ENCODE results near the gene PLEKHB1. TPM values are rescaled to one million over a fixed set of nuclear protein-coding genes. Genes with fewer than 3 reads are reported as not detected.
A peak's percentile ranks its signal among the peaks of the same experiment; 100 is the strongest.

PLEKHB1 gene
- total RNA-seq: 1 to 10 TPM; 8.4 to 8.6 TPM

- CTCF ChIA-PET: interaction anchor here (3.7 to 5.0 kb wide), 2 partner anchors 15 to 21 kb away, joined by 20 to 26 read pairs; no protein-coding TSS in a partner anchor
- Mint-ChIP-seq H3K36me3 (ENCODE audit: low read depth) (no peaks in the 10 kb centered on the region), H3K4me1 (peaks cover 14% of the 10 kb centered on the region), H3K27ac (no peak within 1 kb of the TSS), H3K9me3 (no peaks in the 10 kb centered on the region), H3K27me3 (peaks cover 1% of the 10 kb centered on the region), H3K4me3 (peak within 1 kb of the TSS; percentile 64)
- POLR2A ChIA-PET: no interaction called here
- no peak for DNase-seq
These were observed at the start of gene PLEKHB1 for GRCh38 chr11:73645972-73646631. PLEKHB1 (plus strand) TSS chr11:73646581; CDS start chr11:73646609, 28 bp downstream.

- POLR2A ChIA-PET: interaction anchor here (0.9 to 2.6 kb wide), 6 partner anchors 9 to 246 kb away, joined by 3 to 5 read pairs (median 3); no protein-coding TSS in a partner anchor
- Mint-ChIP-seq H3K4me3 (peak overlapping the region; percentile 93), H3K36me3 (ENCODE audit: low read depth) (peaks cover 10% of the 10 kb centered on the region), H3K27ac (peak overlapping the region; percentile 86), H3K9me3 (no peaks in the 10 kb centered on the region), H3K27me3 (no peaks in the 10 kb centered on the region), H3K4me1 (peaks cover 28% of the 10 kb centered on the region)
- CTCF ChIA-PET: interaction anchor here (0.6 to 1.2 kb wide), 2 partner anchors 64 to 1513 kb away, joined by 3 to 5 read pairs; no protein-coding TSS in a partner anchor
- DNase-seq: peak; percentile 17
These were observed 48.9 kb upstream of the PLEKHB1 start for GRCh38 chr11:73597336-73597955.

GRCh38 chr11:73597956-73598718 lies 48.2 kb upstream of the PLEKHB1 start, which contains the start of gene FAM168A:
FAM168A (minus strand) TSS chr11:73598112; CDS start chr11:73468474, 129,638 bp downstream.
- DNase-seq: peak; percentile 96
- Mint-ChIP-seq H3K4me1 (peaks cover 28% of the 10 kb centered on the region), H3K27ac (peak within 1 kb of the TSS; percentile 86), H3K36me3 (ENCODE audit: low read depth) (peaks cover 10% of the 10 kb centered on the region), H3K4me3 (peak within 1 kb of the TSS; percentile 93), H3K9me3 (no peaks in the 10 kb centered on the region), H3K27me3 (no peaks in the 10 kb centered on the region)
- CTCF ChIA-PET: interaction anchor here (0.6 to 1.2 kb wide), 4 partner anchors 63 to 1513 kb away, joined by 3 to 5 read pairs (median 3); no protein-coding TSS in a partner anchor
- POLR2A ChIA-PET: interaction anchor here (0.6 to 2.6 kb wide), 10 partner anchors 10 to 895 kb away, joined by 3 to 5 read pairs (median 3); no protein-coding TSS in a partner anchor

GRCh38 chr11:73598719-73599379 lies 47.5 kb upstream of the PLEKHB1 start:
- no peak for DNase-seq
- H3K27me3 Mint-ChIP-seq: peaks cover 2% of the 10 kb centered on the region
- H3K4me1 Mint-ChIP-seq: peaks cover 28% of the 10 kb centered on the region
- ChIA-PET POLR2A (interaction anchor here (0.6 to 2.6 kb wide), 7 partner anchors 9 to 894 kb away, joined by 3 to 5 read pairs (median 4); no protein-coding TSS in a partner anchor), CTCF (interaction anchor here (0.6 to 1.2 kb wide), 4 partner anchors 27 to 247 kb away, joined by 3 to 5 read pairs (median 4); no protein-coding TSS in a partner anchor)
- H3K36me3 Mint-ChIP-seq (ENCODE audit: low read depth): peaks cover 10% of the 10 kb centered on the region
- H3K9me3 Mint-ChIP-seq: no peaks in the 10 kb centered on the region
- H3K4me3 Mint-ChIP-seq: peak overlapping the region; percentile 93
- H3K27ac Mint-ChIP-seq: peak overlapping the region; percentile 86

- Mint-ChIP-seq H3K4me1 (no peaks in the 10 kb centered on the region), H3K27me3 (peaks cover 9% of the 10 kb centered on the region), H3K9me3 (no peaks in the 10 kb centered on the region), H3K27ac (no peak overlapping the region), H3K4me3 (no peak overlapping the region), H3K36me3 (ENCODE audit: low read depth) (no peaks in the 10 kb centered on the region)
- no peak for DNase-seq
- POLR2A ChIA-PET: interaction anchor here (1.8 kb wide), 1 partner anchor 14 kb away, joined by 5 read pairs; no protein-coding TSS in a partner anchor
- CTCF ChIA-PET: interaction anchor here (0.6 to 1.9 kb wide), 2 partner anchors 13 to 26 kb away, joined by 3 to 6 read pairs; no protein-coding TSS in a partner anchor
These were observed 33.7 kb upstream of the PLEKHB1 start for GRCh38 chr11:73612601-73613140.

GRCh38 chr11:73614591-73614990 lies 31.8 kb upstream of the PLEKHB1 start:
- ChIA-PET POLR2A (no interaction called here), CTCF (no interaction called here)
- H3K9me3 Mint-ChIP-seq: no peaks in the 10 kb centered on the region
- H3K27me3 Mint-ChIP-seq: peaks cover 5% of the 10 kb centered on the region
- no peak overlapping the region for H3K27ac Mint-ChIP-seq
- no peaks in the 10 kb centered on the region for H3K36me3 Mint-ChIP-seq (ENCODE audit: low read depth)
- DNase-seq: no peak
- no peak overlapping the region for H3K4me3 Mint-ChIP-seq
- H3K4me1 Mint-ChIP-seq: no peaks in the 10 kb centered on the region

DNA sequence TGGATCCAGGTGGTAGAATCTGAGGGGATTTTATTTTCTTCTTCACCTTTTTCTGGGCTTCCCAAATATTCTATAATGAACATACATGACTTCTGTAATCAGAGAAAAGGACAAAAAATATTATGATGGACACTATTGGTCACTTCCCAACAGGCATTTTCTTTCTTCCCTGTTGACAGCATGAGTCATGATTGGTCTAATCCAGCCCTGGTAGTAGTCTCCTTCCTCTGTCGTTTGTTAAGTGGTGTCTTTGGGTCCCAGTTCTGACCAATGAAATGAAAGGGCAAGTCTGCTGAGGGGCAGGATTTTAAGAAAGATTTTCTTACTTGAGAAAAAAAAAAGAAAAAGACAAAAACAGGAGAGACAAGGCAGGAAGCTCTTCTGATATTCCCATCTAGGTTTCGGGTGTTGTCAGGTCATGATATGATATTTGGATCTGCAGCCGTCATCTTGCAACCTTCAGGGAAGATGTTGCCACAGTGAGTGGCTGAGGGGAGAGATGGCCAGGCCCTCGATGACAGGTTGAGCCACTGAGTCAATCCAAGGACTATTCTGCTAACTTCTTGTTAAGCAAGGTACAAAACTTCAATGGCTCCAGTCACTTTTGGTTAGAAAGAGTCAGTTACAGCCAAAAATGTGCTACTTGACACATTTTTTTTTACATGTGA lies 23.3 kb upstream of the PLEKHB1 start:
- POLR2A ChIA-PET: no interaction called here
- H3K27ac Mint-ChIP-seq: no peak overlapping the region
- no peaks in the 10 kb centered on the region for H3K36me3 Mint-ChIP-seq (ENCODE audit: low read depth)
- H3K27me3 Mint-ChIP-seq: peaks cover 22% of the 10 kb centered on the region
- H3K9me3 Mint-ChIP-seq: no peaks in the 10 kb centered on the region
- H3K4me3 Mint-ChIP-seq: no peak overlapping the region
- CTCF ChIA-PET: interaction anchor here (1.4 to 5.8 kb wide), 3 partner anchors 25 to 39 kb away, joined by 6 to 126 read pairs (median 26); partner anchors contain the start of gene PLEKHB1
- H3K4me1 Mint-ChIP-seq: peaks cover 2% of the 10 kb centered on the region
- DNase-seq: no peak

DNA sequence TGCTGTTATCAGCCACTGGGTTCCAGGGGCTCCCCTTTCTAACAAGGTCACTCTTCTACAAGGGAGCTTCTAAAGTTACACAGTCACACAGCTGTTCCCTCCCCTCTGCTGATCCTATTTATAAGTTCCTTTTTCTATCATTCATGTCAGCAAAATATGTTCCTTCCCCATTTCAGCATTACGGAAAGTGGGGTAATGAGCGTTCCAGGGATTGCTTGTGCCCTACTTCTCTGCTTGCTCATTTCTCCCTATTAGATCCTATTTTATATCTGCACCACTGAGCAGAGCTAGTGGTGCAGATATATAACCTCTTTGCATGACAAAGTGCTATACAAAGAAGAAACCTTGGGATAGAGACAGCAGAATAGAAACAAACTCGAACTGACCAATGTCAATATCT lies 22.7 kb upstream of the PLEKHB1 start:
- H3K36me3 Mint-ChIP-seq (ENCODE audit: low read depth): no peaks in the 10 kb centered on the region
- DNase-seq: no peak
- no peak overlapping the region for H3K27ac Mint-ChIP-seq
- POLR2A ChIA-PET: no interaction called here
- CTCF ChIA-PET: interaction anchor here (3.4 to 5.8 kb wide), 3 partner anchors 24 to 308 kb away, joined by 26 to 126 read pairs (median 26); partner anchors contain the start of gene PLEKHB1
- no peaks in the 10 kb centered on the region for H3K9me3 Mint-ChIP-seq
- peaks cover 2% of the 10 kb centered on the region for H3K4me1 Mint-ChIP-seq
- H3K27me3 Mint-ChIP-seq: peaks cover 22% of the 10 kb centered on the region
- H3K4me3 Mint-ChIP-seq: no peak overlapping the region

DNA sequence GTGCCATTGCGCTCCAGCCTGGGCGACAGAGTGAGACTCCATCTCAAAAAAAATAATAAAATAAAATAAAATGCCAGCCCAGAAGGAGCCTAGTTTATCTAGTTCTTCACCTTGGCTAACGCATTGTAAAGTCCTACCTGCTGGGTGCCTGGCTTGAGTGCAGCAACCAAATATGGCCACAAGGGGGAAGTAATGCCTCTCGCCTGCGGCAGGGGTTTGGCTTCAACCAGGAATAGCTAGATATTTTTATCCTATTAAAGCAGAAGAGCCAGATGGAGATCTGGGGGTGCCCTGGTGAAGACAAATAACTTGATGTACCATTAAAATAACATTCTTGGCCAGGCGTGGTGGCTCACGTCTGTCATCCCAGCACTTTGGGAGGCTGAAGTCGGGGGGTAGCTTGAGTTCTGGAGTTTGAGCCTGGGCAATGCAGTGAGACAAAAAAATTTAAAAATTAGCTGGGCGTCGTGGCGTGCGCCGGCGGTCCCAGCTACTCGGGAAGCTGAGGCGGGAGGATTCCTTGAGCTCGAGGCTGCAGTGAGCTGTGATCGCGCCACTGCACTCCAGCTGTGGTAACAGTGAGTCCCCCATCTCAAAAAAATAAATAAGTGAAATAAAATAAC lies 20.6 kb upstream of the PLEKHB1 start:
- CTCF ChIA-PET: interaction anchor here (0.7 to 5.8 kb wide), 31 partner anchors 9 to 696 kb away, joined by 3 to 126 read pairs (median 4); partner anchors contain the start of genes PLEKHB1 and RAB6A
- Mint-ChIP-seq H3K4me1 (peaks cover 2% of the 10 kb centered on the region), H3K36me3 (ENCODE audit: low read depth) (no peaks in the 10 kb centered on the region), H3K27ac (no peak overlapping the region), H3K27me3 (peaks cover 22% of the 10 kb centered on the region), H3K9me3 (no peaks in the 10 kb centered on the region), H3K4me3 (no peak overlapping the region)
- POLR2A ChIA-PET: interaction anchor here (0.8 to 1.2 kb wide), 3 partner anchors 27 to 36 kb away, joined by 3 read pairs; no protein-coding TSS in a partner anchor
- peak; percentile 67 for DNase-seq

DNA sequence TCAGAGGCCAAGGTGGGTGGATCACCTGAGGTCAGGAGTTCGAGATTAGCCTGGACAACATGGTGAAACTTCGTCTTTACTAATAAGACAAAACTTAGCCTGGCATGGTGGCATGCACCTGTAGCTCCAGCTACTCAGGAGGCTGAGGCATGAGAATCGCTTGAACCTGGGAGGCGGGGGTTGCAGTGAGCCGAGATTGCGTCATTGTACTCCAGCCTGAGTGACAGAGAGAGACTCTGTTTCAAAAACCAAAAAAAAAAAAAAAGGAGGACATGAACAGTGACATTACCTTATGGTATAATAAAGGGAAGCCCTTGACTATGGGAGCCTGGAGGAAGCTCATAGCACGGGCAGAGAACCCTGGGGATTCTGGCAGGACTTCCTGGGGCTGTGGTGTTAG lies 16.5 kb upstream of the PLEKHB1 start:
- DNase-seq: no peak
- CTCF ChIA-PET: no interaction called here
- no peak overlapping the region for H3K4me3 Mint-ChIP-seq
- H3K4me1 Mint-ChIP-seq: peaks cover 6% of the 10 kb centered on the region
- POLR2A ChIA-PET: interaction anchor here (0.6 kb wide), 1 partner anchor 120 kb away, joined by 3 read pairs; no protein-coding TSS in a partner anchor
- peaks cover 1% of the 10 kb centered on the region for H3K27me3 Mint-ChIP-seq
- peaks cover 2% of the 10 kb centered on the region for H3K9me3 Mint-ChIP-seq
- H3K36me3 Mint-ChIP-seq (ENCODE audit: low read depth): no peaks in the 10 kb centered on the region
- H3K27ac Mint-ChIP-seq: no peak overlapping the region

DNA sequence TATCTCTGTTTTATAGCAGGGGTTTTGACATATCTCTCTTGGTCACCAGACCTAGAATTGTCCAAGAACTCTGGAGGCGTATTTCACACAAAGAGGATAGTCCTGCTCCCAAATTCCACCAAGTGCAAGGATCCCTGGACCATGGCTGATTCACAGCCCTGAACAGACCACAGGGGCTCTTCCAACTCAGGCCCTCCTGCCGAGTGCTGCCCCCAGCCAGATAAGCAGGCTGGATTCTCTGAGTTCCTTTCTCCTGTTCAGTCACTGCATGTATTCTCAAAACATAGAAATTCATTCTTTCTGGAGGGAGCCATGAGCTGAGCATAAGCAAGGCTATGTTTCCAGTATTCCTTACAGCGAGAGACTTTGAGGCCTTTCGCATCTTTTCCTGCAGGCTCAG lies 13.4 kb upstream of the PLEKHB1 start:
- Mint-ChIP-seq H3K27me3 (no peaks in the 10 kb centered on the region), H3K4me3 (no peak overlapping the region), H3K4me1 (peaks cover 4% of the 10 kb centered on the region), H3K9me3 (peaks cover 2% of the 10 kb centered on the region), H3K36me3 (ENCODE audit: low read depth) (no peaks in the 10 kb centered on the region), H3K27ac (no peak overlapping the region)
- ChIA-PET POLR2A (no interaction called here), CTCF (interaction anchor here (0.7 kb wide), 1 partner anchor 15 kb away, joined by 3 read pairs; no protein-coding TSS in a partner anchor)
- no peak for DNase-seq
